GM12865 (cell line): ENCODE results near the gene SLC25A5.

ENCODE experiments used
- DNase-seq: peaks from one replicate; pipeline ENCODE4 v3.0.0; 2010; ENCODE audit warnings: low read depth
- H3K4me3 ChIP-seq: 2 replicates; pipeline ENCODE4 v1.5.1; 2011; ENCODE audit warnings: mild to moderate bottlenecking, low read depth, low read length, control low read depth
- TF ChIP-seq, protein P1 (sequence below): IDR thresholded peaks from 2 replicates; pipeline ENCODE4 v1.5.1; 2011; ENCODE audit warnings: low read length, control low read depth, low read depth, inconsistent platforms; ENCODE audit not compliant: insufficient read depth; ENCODE audit errors: missing control alignments

SLC25A5 gene

DNA sequence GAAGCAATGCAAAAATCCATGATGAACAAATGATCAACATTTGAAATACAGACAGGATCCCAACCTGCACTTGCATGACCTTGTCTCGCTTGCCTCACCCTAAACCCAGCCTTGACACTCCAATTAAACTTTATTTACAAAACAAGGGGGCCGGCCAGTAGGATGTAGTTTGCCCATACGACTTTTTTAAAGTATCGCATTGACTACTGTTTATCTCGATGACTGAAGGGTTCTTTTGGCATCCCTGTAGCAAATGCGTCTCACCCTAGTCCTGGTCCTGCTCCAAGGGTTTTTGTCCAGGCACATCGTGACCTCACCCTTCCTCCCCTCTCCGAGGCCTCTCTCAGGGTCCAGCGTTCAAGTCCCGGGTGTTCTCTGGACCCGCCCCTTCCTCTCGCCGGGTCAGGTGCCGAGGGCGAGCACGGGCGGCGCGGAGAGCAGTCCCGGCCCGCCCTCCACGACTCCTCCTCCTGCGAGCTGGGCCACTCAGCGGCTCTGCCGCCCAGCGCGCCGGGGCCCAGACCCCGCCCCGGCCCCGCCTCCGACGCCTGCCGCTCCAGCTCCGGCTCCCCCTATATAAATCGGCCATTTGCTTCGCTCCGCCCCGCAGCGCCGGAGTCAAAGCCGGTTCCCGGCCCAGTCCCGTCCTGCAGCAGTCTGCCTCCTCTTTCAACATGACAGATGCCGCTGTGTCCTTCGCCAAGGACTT, at the start of gene SLC25A5:
Gene SLC25A5, plus strand, starts transcription at position 603 of the 709 bp plus-strand sequence. Its CDS starts 72 bp downstream, at position 675.
- TF ChIP-seq, protein P1, sequence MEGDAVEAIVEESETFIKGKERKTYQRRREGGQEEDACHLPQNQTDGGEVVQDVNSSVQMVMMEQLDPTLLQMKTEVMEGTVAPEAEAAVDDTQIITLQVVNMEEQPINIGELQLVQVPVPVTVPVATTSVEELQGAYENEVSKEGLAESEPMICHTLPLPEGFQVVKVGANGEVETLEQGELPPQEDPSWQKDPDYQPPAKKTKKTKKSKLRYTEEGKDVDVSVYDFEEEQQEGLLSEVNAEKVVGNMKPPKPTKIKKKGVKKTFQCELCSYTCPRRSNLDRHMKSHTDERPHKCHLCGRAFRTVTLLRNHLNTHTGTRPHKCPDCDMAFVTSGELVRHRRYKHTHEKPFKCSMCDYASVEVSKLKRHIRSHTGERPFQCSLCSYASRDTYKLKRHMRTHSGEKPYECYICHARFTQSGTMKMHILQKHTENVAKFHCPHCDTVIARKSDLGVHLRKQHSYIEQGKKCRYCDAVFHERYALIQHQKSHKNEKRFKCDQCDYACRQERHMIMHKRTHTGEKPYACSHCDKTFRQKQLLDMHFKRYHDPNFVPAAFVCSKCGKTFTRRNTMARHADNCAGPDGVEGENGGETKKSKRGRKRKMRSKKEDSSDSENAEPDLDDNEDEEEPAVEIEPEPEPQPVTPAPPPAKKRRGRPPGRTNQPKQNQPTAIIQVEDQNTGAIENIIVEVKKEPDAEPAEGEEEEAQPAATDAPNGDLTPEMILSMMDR = no peak
- DNase-seq = peak; percentile 93

DNA sequence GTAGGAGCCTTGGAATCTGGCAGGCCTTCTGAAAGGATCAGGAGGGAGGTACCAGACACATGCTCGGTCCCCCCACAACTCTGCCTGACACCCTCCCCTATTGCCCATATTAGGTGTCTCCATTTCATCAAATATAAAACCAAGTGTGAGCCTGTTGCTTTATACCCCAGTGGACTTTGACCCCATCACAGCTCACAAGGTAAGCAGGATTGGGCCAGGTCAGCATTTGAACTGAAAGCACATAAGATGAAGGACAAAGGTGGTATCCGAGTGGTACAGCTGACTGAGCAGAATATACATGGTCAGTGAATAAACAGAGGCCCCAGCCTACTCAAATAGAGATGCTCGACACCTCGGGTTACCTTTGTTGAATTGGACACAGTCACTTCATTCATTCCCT, 49.1 kb upstream of the SLC25A5 start:
- DNase-seq = no peak
- TF ChIP-seq, protein P1 = no peak
- no peak overlapping the region for H3K4me3 ChIP-seq

More for the DNA sequence above, at the start of gene SLC25A5:
- H3K4me3 ChIP-seq = peak within 1 kb of the TSS; percentile 68

DNA sequence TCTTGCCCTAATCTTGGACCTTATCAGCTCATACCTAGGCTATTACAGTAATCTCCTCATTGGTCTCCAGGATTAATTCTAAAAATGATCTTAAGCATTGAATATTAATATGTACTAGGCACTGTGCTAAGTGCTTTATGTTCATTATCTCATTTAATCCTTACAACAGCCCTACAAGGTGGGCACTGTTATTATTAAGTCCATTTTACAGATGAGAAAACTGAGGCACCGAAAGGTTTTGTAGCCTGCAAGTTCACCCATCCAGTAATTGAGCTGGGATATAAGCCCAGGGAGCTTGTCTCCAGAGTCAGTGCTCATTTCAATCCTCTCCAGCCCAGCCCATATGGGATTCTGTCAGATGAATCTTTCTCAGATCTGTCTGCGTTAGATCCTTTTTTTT, 48.3 kb upstream of the SLC25A5 start:
- TF ChIP-seq, protein P1 = no peak
- no peak for DNase-seq
- H3K4me3 ChIP-seq = no peak overlapping the region

DNA sequence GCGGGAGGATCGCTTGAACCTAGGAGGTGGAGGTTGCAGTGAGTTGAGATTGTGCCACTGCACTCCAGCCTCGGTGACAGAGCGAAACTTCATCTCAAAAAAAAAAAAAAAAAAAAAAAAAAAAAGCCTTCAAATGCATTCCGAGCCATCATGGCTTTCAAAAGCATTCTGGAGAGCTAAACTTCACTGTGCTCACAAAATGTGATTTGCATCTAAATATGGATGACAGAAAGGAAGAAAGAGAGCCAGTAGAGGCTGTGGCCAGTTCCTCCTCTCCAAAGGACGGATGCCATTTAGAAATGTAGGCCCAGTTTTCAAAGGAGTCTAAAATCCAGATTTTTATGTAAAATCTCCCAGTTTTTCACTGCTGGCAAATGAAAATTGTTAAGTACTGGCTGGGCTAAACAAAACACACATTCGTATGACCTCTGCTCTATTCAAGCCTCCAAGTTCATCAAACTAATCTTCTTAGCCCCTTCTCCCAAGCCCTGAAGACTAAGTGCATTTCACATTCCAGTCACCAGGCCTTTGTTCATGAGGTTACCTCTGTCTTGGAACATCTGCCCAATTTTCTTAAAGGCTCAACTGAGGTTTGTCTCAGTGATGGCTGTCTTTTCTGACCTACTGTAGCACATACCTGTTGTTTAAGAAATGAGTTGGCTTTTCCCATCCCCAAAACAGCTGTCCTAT, 47.1 kb upstream of the SLC25A5 start:
- no peak overlapping the region for H3K4me3 ChIP-seq
- TF ChIP-seq, protein P1 = no peak
- DNase-seq = no peak

DNA sequence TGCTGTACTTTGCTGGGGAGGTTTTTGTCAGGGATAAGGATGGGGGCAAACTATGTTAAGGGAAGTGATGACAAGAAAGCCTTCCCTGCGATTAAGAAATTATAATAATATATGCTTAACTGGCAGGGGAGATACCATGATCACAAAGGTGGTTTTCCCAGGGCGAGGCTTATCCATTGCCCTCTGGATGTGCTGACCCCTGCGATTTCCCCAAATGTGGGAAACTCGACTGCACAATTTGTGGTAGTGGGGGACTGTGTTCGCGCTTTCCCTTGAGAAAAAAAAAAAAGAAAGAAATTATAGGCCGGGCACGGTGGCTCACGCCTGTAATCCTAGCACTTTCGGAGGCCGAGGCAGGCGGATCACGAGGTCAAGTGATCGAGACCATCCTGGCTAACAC, 44.6 kb upstream of the SLC25A5 start:
- TF ChIP-seq, protein P1 = no peak
- peak; percentile 53 for DNase-seq
- H3K4me3 ChIP-seq = no peak overlapping the region

DNA sequence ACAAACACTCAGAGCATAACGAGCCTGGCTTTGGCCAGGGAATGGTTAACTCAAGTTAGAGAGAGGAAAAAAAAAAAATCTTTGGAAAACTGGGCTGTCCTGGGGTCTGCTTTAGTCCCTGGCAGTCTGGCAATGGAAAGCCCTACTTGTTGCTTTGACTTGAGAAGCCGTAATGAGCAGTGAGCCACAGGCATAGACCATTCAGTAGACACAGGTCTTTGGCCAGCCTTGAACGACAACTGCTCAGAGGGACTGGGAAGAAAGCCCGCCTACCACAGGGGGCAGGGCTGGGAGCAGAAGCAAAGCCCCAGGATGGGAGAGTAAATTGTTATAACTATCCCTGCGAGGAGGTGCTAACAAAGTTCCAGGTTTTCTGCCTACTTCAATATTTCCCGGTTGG, 43.2 kb upstream of the SLC25A5 start:
- no peak overlapping the region for H3K4me3 ChIP-seq
- TF ChIP-seq, protein P1 = no peak
- no peak for DNase-seq
